HCT116 (cell line): ENCODE results near the gene GZF1. TPM values are rescaled to one million over a fixed set of nuclear protein-coding genes. Genes with fewer than 3 reads are reported as not detected.

Source experiments
- ATAC-seq: fragments of 200-7000 bp; cut with Tn5 transposase; 2 replicates; pipeline ENCODE4 v1.9.1; 2020; ENCODE audit warnings: mild to moderate bottlenecking, moderate library complexity
- BruUV-seq: library from RNA; stranded (reverse); fragments of 400-500 nt; replicated peaks from 2 replicates; lab custom pipeline; 2021; lab: Mats Ljungman, UMichigan
- CTCF ChIA-PET: fragments of 300-600 bp; sonication (Branson Sonifier 250); formaldehyde crosslinking; loops from one replicate; lab custom pipeline; 2021; ENCODE audit warnings: antibody characterized with exemption; lab: Charles Lee
- POLR2A ChIA-PET: fragments of 300-600, 350-600 bp; sonication (Branson Sonifier 250); formaldehyde crosslinking; loops from one replicate; lab custom pipeline; 2021; ENCODE audit warnings: antibody characterized with exemption; lab: Charles Lee
- RAD21 ChIA-PET, 2 experiments: fragments of 300-600 bp; sonication (Branson Sonifier 250); formaldehyde crosslinking; loops; one replicate each; lab custom pipeline; 2023; ENCODE audit warnings: low total read pairs in 2 of 2; ENCODE audit not compliant: uncharacterized antibody in 2 of 2, unreplicated experiment in 2 of 2, low non-redundant PET in 1 of 2; lab: Charles Lee
- DNase-seq: peaks from one replicate; pipeline ENCODE4 v3.0.0-alpha.2; 2010; ENCODE audit warnings: low read depth, low spot score
- H2AFZ ChIP-seq: fragments of 200-600 bp; shearing (Covaris generic), sonication (generic); 2 replicates; pipeline ENCODE4 v1.6.1; 2017; ENCODE audit warnings: low read depth, mixed run types, mixed read lengths, antibody characterized with exemption, low read length; ENCODE audit not compliant: poor library complexity, severe bottlenecking
- H3K27ac ChIP-seq: 2 replicates; pipeline ENCODE4 v1.5.1; 2012; ENCODE audit warnings: low read depth, low read length
- H3K27me3 ChIP-seq: fragments of 200-600 bp; sonication (generic); 2 replicates; pipeline ENCODE4 v1.6.1; 2016; ENCODE audit warnings: mixed run types, low read length, mixed read lengths; ENCODE audit not compliant: insufficient read depth
- H3K36me3 ChIP-seq, 2 experiments: fragments of 200-500 bp in 1 of 2; fragments of 200-600 bp in 1 of 2; sonication (Bioruptor generic) in 1 of 2; sonication (generic) in 1 of 2; 2 replicates each; pipeline versions ENCODE4 v1.5.1 to v1.6.1; 2014 to 2016; ENCODE audit warnings: low read length in 2 of 2, inconsistent platforms in 1 of 2, mixed read lengths in 1 of 2, mixed run types in 1 of 2; ENCODE audit not compliant: insufficient read depth in 2 of 2, control insufficient read depth in 1 of 2
- H3K4me1 ChIP-seq, 2 experiments: fragments of 200-600 bp in 1 of 2; sonication (generic) in 1 of 2; 2 replicates each; pipeline versions ENCODE4 v1.5.1 to v1.6.1; 2012 to 2017; ENCODE audit warnings: low read length in 2 of 2, inconsistent platforms in 1 of 2, mild to moderate bottlenecking in 1 of 2, mixed read lengths in 1 of 2, mixed run types in 1 of 2, moderate library complexity in 1 of 2; ENCODE audit not compliant: insufficient read depth in 2 of 2, control insufficient read depth in 1 of 2
- H3K4me2 ChIP-seq: fragments of 200-600 bp; sonication (generic); 2 replicates; pipeline ENCODE4 v1.6.1; 2017; ENCODE audit warnings: mixed run types, low read length, mixed read lengths
- H3K4me3 ChIP-seq, 2 experiments: fragments of 200-600 bp in 1 of 2; sonication (generic) in 1 of 2; replicated peaks in 1 of 2; 2 replicates each; pipeline ENCODE4 v1.5.1; 2011 to 2016; ENCODE audit warnings: low read length in 2 of 2, control low read depth in 1 of 2, low read depth in 1 of 2, mild to moderate bottlenecking in 1 of 2, mixed read lengths in 1 of 2, mixed run types in 1 of 2
- H3K79me2 ChIP-seq: fragments of 200-600 bp; sonication (generic); 2 replicates; pipeline ENCODE4 v1.6.1; 2017; ENCODE audit warnings: mild to moderate bottlenecking, mixed run types, low read length, moderate library complexity, mixed read lengths; ENCODE audit not compliant: insufficient read depth
- H3K9ac ChIP-seq: fragments of 200-600 bp; sonication (generic); 2 replicates; pipeline ENCODE4 v1.6.1; 2016; ENCODE audit warnings: low read length, mixed read lengths
- H3K9me2 ChIP-seq: fragments of 200-600 bp; sonication (generic), shearing (Covaris generic); 2 replicates; pipeline ENCODE4 v1.6.1; 2017; ENCODE audit warnings: mixed run types, mild to moderate bottlenecking, moderate library complexity; ENCODE audit not compliant: insufficient read depth
- H3K9me3 ChIP-seq, 2 experiments: fragments of 200-500 bp in 1 of 2; fragments of 200-600 bp in 1 of 2; sonication (Bioruptor generic) in 1 of 2; sonication (generic) in 1 of 2; 2 replicates each; pipeline ENCODE4 v1.6.1; 2014 to 2017; ENCODE audit warnings: low read length in 2 of 2, mixed read lengths in 2 of 2, inconsistent platforms in 1 of 2, low read depth in 1 of 2, mild to moderate bottlenecking in 1 of 2, mixed run types in 1 of 2, moderate library complexity in 1 of 2; ENCODE audit not compliant: control insufficient read depth in 1 of 2, insufficient read depth in 1 of 2
- H4K20me1 ChIP-seq: fragments of 200-600 bp; sonication (generic), shearing (Covaris generic); 2 replicates; pipeline ENCODE4 v1.6.1; 2017; ENCODE audit warnings: mixed run types, mild to moderate bottlenecking, moderate library complexity; ENCODE audit not compliant: insufficient read depth
- CBX3 ChIP-seq: IDR thresholded peaks from 2 replicates; pipeline ENCODE4 v1.6.1; 2012; ENCODE audit warnings: low read depth
- CEBPB ChIP-seq: IDR thresholded peaks from 2 replicates; pipeline ENCODE4 v1.6.1; 2012; ENCODE audit warnings: low read depth
- CTCF ChIP-seq, 3 experiments: fragments of 200-600 bp in 1 of 3; sonication (generic) in 1 of 3; IDR thresholded peaks in 2 of 3; conservative IDR thresholded peaks in 1 of 3; 2 replicates each; pipeline ENCODE4 v1.5.1; 2012 to 2017; ENCODE audit warnings: low read depth in 2 of 3, low read length in 2 of 3, antibody characterized with exemption in 1 of 3, borderline replicate concordance in 1 of 3, control low read depth in 1 of 3, mild to moderate bottlenecking in 1 of 3, mixed read lengths in 1 of 3, mixed run types in 1 of 3, moderate library complexity in 1 of 3; ENCODE audit not compliant: insufficient read depth in 1 of 3
- EGR1 ChIP-seq: IDR thresholded peaks from 2 replicates; pipeline ENCODE4 v1.6.1; 2012; ENCODE audit warnings: low read depth
- EZH2phosphoT487 ChIP-seq: fragments of 200-600 bp; IDR thresholded peaks from 2 replicates; pipeline ENCODE4 v1.6.1; 2018; ENCODE audit warnings: antibody characterized with exemption, borderline replicate concordance
- FOSL1 ChIP-seq: IDR thresholded peaks from 2 replicates; pipeline ENCODE4 v1.6.1; 2012; ENCODE audit warnings: low read depth
- JUND ChIP-seq: IDR thresholded peaks from 2 replicates; pipeline ENCODE4 v1.6.1; 2012
- POLR2AphosphoS5 ChIP-seq: IDR thresholded peaks from 2 replicates; pipeline ENCODE4 v1.6.1; 2011; ENCODE audit warnings: mild to moderate bottlenecking, low read depth, low read length, moderate library complexity
- RAD21 ChIP-seq: IDR thresholded peaks from 2 replicates; pipeline ENCODE4 v1.6.1; 2012; ENCODE audit warnings: low read depth, mild to moderate bottlenecking
- SIN3A ChIP-seq: IDR thresholded peaks from 2 replicates; pipeline ENCODE4 v1.6.1; 2012; ENCODE audit warnings: low read depth
- SP1 ChIP-seq: IDR thresholded peaks from 2 replicates; pipeline ENCODE4 v1.6.1; 2012; ENCODE audit warnings: low read depth
- ZNF274 ChIP-seq: fragments of 200-500 bp; sonication (Bioruptor generic); IDR thresholded peaks from 2 replicates; pipeline ENCODE4 v1.6.1; 2014; ENCODE audit warnings: mild to moderate bottlenecking, low read depth, low read length, inconsistent platforms
- intact Hi-C: fragments of 100-400 bp; cut with micrococcal nuclease; formaldehyde crosslinking; loops from 2 replicates; pipeline ENCODE4 v1.10.0; 2022
- total RNA-seq: library from RNA; stranded (reverse); gene quantifications from one replicate; pipeline ENCODE4 v1.2.1, GENCODE V29; 2021; ENCODE audit not compliant: unreplicated experiment
- TF ChIP-seq, protein P1 (sequence below): IDR thresholded peaks from 2 replicates; pipeline ENCODE4 v1.6.1; 2012
- TF ChIP-seq, protein P2 (sequence below): IDR thresholded peaks from 2 replicates; pipeline ENCODE4 v1.6.1; 2012

Gene GZF1
- total RNA-seq, 1 experiment from 2014 or later = 10.4 TPM

DNA sequence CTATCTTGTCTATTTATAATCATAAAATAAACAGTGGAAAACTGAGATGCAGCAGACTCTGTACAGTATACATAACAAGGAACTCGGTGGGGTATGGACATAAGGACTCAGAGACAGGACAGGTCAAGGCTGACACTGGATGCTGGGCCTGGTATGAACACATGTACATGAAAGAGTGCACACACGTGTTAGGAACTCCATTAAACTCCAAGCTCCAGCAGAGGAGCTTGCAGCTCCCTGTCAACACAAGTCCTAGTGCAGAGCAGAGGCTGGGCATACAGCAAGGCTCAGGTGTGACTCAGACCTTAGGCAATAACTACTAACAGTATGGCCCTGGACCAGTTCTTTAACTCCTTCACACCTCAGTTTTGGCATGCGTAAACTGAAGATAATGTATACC, 42.2 kb downstream of the GZF1 start:
- ChIA-PET CTCF (no interaction called here), POLR2A (no interaction called here), RAD21 (no interaction called here)
- DNase-seq (no peak), ATAC-seq (no peak)
- no peak overlapping the region for H3K27ac ChIP-seq
- H3K9me2 ChIP-seq = no peaks in the 10 kb centered on the region
- H3K4me3 ChIP-seq = no peak overlapping the region
- H3K79me2 ChIP-seq = peaks cover 43% of the 10 kb centered on the region
- H3K27me3 ChIP-seq = no peaks in the 10 kb centered on the region
- H3K9me3 ChIP-seq = no peaks in the 10 kb centered on the region
- H4K20me1 ChIP-seq = peaks cover 5% of the 10 kb centered on the region; the same call in 1 of the 2 replicates
- intact Hi-C loops = no loop called here
- H3K4me1 ChIP-seq = no peaks in the 10 kb centered on the region
- H3K36me3 ChIP-seq = no peaks in the 10 kb centered on the region; a peak in 1 of 4 replicates
- no TSS peak for BruUV-seq
- TF ChIP-seq EGR1 = no peak
- TF ChIP-seq SP1 = no peak
- TF ChIP-seq CEBPB = no peak
- no peak for TF ChIP-seq ZNF274
- no peak for TF ChIP-seq FOSL1
- TF ChIP-seq POLR2AphosphoS5 = no peak
- no peak for TF ChIP-seq SIN3A
- TF ChIP-seq, protein P1, sequence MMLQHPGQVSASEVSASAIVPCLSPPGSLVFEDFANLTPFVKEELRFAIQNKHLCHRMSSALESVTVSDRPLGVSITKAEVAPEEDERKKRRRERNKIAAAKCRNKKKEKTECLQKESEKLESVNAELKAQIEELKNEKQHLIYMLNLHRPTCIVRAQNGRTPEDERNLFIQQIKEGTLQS = no peak
- no peak for TF ChIP-seq EZH2phosphoT487
- no peak overlapping the region for H3K9ac ChIP-seq
- no peak overlapping the region for H3K4me2 ChIP-seq
- H2AFZ ChIP-seq = no peak overlapping the region

DNA sequence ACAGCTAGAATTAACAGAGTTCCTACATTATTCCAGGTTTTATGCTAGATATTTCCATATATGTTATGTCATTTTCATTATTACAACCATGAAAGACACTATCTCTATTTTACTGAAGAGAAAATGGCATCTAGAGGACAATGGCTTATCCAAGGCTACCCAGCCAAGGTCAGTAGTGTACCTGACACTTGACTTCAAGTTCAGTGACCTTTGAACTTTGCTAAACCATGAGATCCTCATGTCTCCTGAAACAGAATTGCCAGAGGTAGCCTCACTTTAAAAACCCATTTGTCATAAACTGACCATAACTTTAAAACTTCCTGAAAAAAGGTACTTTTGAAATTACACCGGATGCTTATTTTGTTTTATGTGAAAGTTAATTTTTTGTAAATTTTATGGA, 44.9 kb downstream of the GZF1 start:
- no peak for TF ChIP-seq CBX3
- TF ChIP-seq, protein P2, sequence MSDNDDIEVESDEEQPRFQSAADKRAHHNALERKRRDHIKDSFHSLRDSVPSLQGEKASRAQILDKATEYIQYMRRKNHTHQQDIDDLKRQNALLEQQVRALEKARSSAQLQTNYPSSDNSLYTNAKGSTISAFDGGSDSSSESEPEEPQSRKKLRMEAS = no peak
- no peak for TF ChIP-seq RAD21
- TF ChIP-seq JUND = no peak
- no peak for TF ChIP-seq CTCF (IDR thresholded peaks at IDR 0.05 in 2 of 3, conservative IDR thresholded peaks at IDR 0.05 in 1 of 3; ENCODE audit: borderline replicate concordance in 1 of 3, insufficient read depth in 1 of 3, low read depth in 2 of 3, low read length in 2 of 3)
- TF ChIP-seq SP1 = no peak
- no peak for ATAC-seq

More for the DNA sequence above, 44.9 kb downstream of the GZF1 start:
- ChIA-PET RAD21 (no interaction called here), CTCF (no interaction called here), POLR2A (no interaction called here)
- DNase-seq = no peak
- H3K9me3 ChIP-seq = no peaks in the 10 kb centered on the region
- H3K9ac ChIP-seq = no peak overlapping the region
- intact Hi-C loops = no loop called here
- BruUV-seq = no TSS peak
- peaks cover 69% of the 10 kb centered on the region for H3K79me2 ChIP-seq
- H2AFZ ChIP-seq = no peak overlapping the region
- peaks cover 5% of the 10 kb centered on the region; the same call in 1 of the 2 replicates for H4K20me1 ChIP-seq
- no peak overlapping the region for H3K27ac ChIP-seq
- H3K4me1 ChIP-seq = no peaks in the 10 kb centered on the region
- H3K9me2 ChIP-seq = no peaks in the 10 kb centered on the region
- H3K27me3 ChIP-seq = no peaks in the 10 kb centered on the region
- no peaks in the 10 kb centered on the region; a peak in 2 of 4 replicates for H3K36me3 ChIP-seq
- no peak overlapping the region for H3K4me3 ChIP-seq
- H3K4me2 ChIP-seq = no peak overlapping the region
